HepG2 (cell line): Measurements from ENCODE around the gene LAG3. TPM values are rescaled to one million over a fixed set of nuclear protein-coding genes. Genes with fewer than 3 reads are reported as not detected.

Experiments used
- BCL3 ChIP-seq: sonication (generic); formaldehyde crosslinking; IDR thresholded peaks from 2 replicates; pipeline ENCODE4 v1.5.1; 2020; ENCODE audit warnings: mild to moderate bottlenecking, missing genetic modification reagents, moderate library complexity
- CCDC6 ChIP-seq: sonication (generic); formaldehyde crosslinking; IDR thresholded peaks from 2 replicates; pipeline ENCODE4 v1.8.1; 2022; ENCODE audit warnings: mild to moderate bottlenecking, missing genetic modification reagents, moderate library complexity
- GLMP ChIP-seq: sonication (generic); formaldehyde crosslinking; IDR thresholded peaks from 2 replicates; pipeline ENCODE4 v1.9.0; 2021; ENCODE audit warnings: missing genetic modification reagents, mild to moderate bottlenecking, borderline replicate concordance
- MED1 ChIP-seq: sonication (generic); formaldehyde crosslinking; IDR thresholded peaks from 2 replicates; pipeline ENCODE4 v1.4.0; 2020; ENCODE audit warnings: missing genetic modification reagents
- MIXL1 ChIP-seq: IDR thresholded peaks from 2 replicates; pipeline ENCODE4 v1.6.1; 2016
- POGK ChIP-seq: sonication (generic); formaldehyde crosslinking; conservative IDR thresholded peaks from 2 replicates; pipeline ENCODE4 v1.8.0; 2022; ENCODE audit warnings: mild to moderate bottlenecking, moderate library complexity, missing genetic modification reagents
- PRPF4 ChIP-seq: fragments of 200-400 bp; formaldehyde crosslinking; IDR thresholded peaks from 2 replicates; pipeline ENCODE4 v1.6.1; 2016; ENCODE audit warnings: low read length, low read depth; ENCODE audit not compliant: poor library complexity, severe bottlenecking
- PTBP1 ChIP-seq: fragments of 200-400 bp; formaldehyde crosslinking; IDR thresholded peaks from 2 replicates; pipeline ENCODE4 v1.6.1; 2018; ENCODE audit warnings: low read length, low read depth; ENCODE audit not compliant: poor library complexity, severe bottlenecking
- RARA ChIP-seq: IDR thresholded peaks from 2 replicates; pipeline ENCODE4 v1.6.1; 2016; ENCODE audit warnings: missing genetic modification reagents, missing compliant biosample characterization
- SNAPC5 ChIP-seq: sonication (generic); formaldehyde crosslinking; IDR thresholded peaks from 2 replicates; pipeline ENCODE4 v1.8.1; 2023; ENCODE audit warnings: mild to moderate bottlenecking, missing genetic modification reagents, borderline replicate concordance
- SPEN ChIP-seq: sonication (generic); formaldehyde crosslinking; IDR thresholded peaks from 2 replicates; pipeline ENCODE4 v1.5.1; 2020; ENCODE audit warnings: low read depth, mild to moderate bottlenecking, missing genetic modification reagents
- ZFP37 ChIP-seq: sonication (generic); formaldehyde crosslinking; IDR thresholded peaks from 2 replicates; pipeline ENCODE4 v1.4.0; 2020; ENCODE audit warnings: missing genetic modification reagents, borderline replicate concordance
- ZNF142 ChIP-seq: sonication (generic); formaldehyde crosslinking; IDR thresholded peaks from 2 replicates; pipeline ENCODE4 v1.4.0; 2020; ENCODE audit warnings: missing genetic modification reagents
- ZNF501 ChIP-seq: sonication (generic); formaldehyde crosslinking; IDR thresholded peaks from 2 replicates; pipeline ENCODE4 v1.5.1; 2020; ENCODE audit warnings: mild to moderate bottlenecking, moderate library complexity, missing genetic modification reagents
- ZNF547 ChIP-seq: sonication (generic); formaldehyde crosslinking; IDR thresholded peaks from 2 replicates; pipeline ENCODE4 v1.5.1; 2020; ENCODE audit warnings: mild to moderate bottlenecking, missing genetic modification reagents
- ZNF580 ChIP-seq: IDR thresholded peaks from 2 replicates; pipeline ENCODE4 v1.6.1; 2016; ENCODE audit warnings: low read depth, borderline replicate concordance
- ZNF691 ChIP-seq: sonication (generic); formaldehyde crosslinking; IDR thresholded peaks from 2 replicates; pipeline ENCODE4 v1.4.0; 2020; ENCODE audit warnings: missing genetic modification reagents, low read depth, mild to moderate bottlenecking, borderline replicate concordance
- polyA plus RNA-seq, 8 experiments: library from polyadenylated mRNA; depleted of rRNA in 3 of 8; stranded (reverse) in 7 of 8; unstranded in 1 of 8; fragments of >200 nt; fragmentation: Illumina TruSeq in 4 of 8; extraction: Trizol in 4 of 8; gene quantifications; 2 replicates each; pipeline versions ENCODE4 v1.2.1 to v1.2.3, GENCODE V29; 2011 to 2016; ENCODE audit warnings: low read depth in 4 of 8, missing spikeins in 1 of 8, mixed read lengths in 1 of 8; ENCODE audit not compliant: insufficient read depth in 1 of 8
- total RNA-seq, 5 experiments: library from RNA; depleted of rRNA; stranded (reverse); fragments of >200 nt; fragmentation: Illumina TruSeq; extraction: Trizol; gene quantifications; 2 replicates each; pipeline ENCODE4 v1.2.3, GENCODE V29; 2016; ENCODE audit warnings: low read depth in 1 of 5

LAG3 gene
- total and polyA plus RNA-seq, 2 of the 13 experiments (the other 11 are each of a cell fraction or from before 2014, with no cell fraction given): 0.11 to 0.26 TPM

- 0 out of 2 replicates have a peak, but pooled peaks have one; percentile 2 for TF ChIP-seq ZNF547 (CRISPR knock-in tag)
- no peak for TF ChIP-seq SNAPC5 (CRISPR knock-in tag)
- TF ChIP-seq ZNF580 (CRISPR knock-in tag): no peak
- no peak; the same call in 1 of the 2 replicates for TF ChIP-seq RARA (CRISPR knock-in tag)
- no peak for TF ChIP-seq ZNF501 (CRISPR knock-in tag)
- peak; percentile 45 for TF ChIP-seq PTBP1
- no peak for TF ChIP-seq MIXL1 (CRISPR knock-in tag)
- no peak for TF ChIP-seq PRPF4
- no peak for TF ChIP-seq GLMP
- no peak for TF ChIP-seq ZFP37
- no peak for TF ChIP-seq POGK (CRISPR knock-in tag)
- TF ChIP-seq ZNF142 (CRISPR knock-in tag): no peak; the same call in 1 of the 2 replicates
- TF ChIP-seq MED1 (CRISPR knock-in tag): peak; percentile 34; the same call in 1 of the 2 replicates
- TF ChIP-seq SPEN (CRISPR knock-in tag): peak; percentile 57
- TF ChIP-seq BCL3: no peak
- TF ChIP-seq CCDC6: no peak
- TF ChIP-seq ZNF691 (CRISPR knock-in tag): no peak
Observed at GRCh38 chr12:6766651-6767349, 5.5 kb upstream of the LAG3 start (continued).
